SK-MEL-5 (cell line): ENCODE measurements around the gene OPRL1. TPM values are rescaled to one million over a fixed set of nuclear protein-coding genes. Genes with fewer than 3 reads are reported as not detected.
A peak's percentile ranks its signal among the peaks of the same experiment; 100 is the strongest.

Experiments
- DNase-seq: peaks from one replicate; pipeline ENCODE4 v3.0.0-alpha.2; 2016; ENCODE audit warnings: low read depth, low spot score
- in situ Hi-C: cut with HindIII; loops from 2 replicates; pipeline ENCODE4 v1.10.0; 2016; ENCODE audit warnings: low sequenced_read_pairs, high pct_unique_total_duplicates, low pct_unique_long_range_greater_than_20kb
- total RNA-seq: library from RNA; depleted of rRNA; stranded (reverse); fragments of >200 nt; shearing (Covaris generic); gene quantifications from 2 replicates; pipeline ENCODE4 v1.2.3, GENCODE V29; 2014

The OPRL1 gene
- total RNA-seq, 1 experiment from 2014 or later: 2.1 TPM

GRCh38 chr20:64105846-64106434 is 26.1 kb downstream of the OPRL1 start:
- in situ Hi-C loops: no loop called here
- DNase-seq: no peak

DNA sequence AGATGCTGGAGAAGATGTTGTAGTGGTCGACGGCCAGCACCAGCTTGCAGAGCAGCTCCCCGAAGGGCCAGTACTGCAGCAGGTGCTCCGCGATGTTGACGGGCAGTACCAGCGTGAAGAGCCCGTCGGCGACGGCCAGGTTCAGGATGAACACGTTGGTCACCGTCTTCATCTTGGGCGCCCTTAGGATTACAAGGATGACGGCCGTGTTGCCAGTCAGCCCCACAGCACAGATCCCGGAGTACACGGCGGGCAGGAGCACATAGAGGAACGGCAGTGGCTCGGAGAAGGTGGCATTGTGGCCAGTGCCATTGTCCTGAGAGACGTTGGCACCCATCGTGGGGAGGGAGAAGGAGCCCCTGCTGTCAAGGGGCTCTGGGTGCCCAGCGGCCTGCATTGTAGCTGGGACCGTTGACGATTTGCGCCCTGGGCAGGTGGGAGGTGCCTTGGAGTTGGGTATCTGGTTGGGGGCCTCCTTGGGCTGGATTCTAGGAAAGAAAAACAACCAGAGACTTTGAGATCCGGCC is 26.6 kb downstream of the OPRL1 start:
- DNase-seq: no peak
- in situ Hi-C loops: no loop called here

- DNase-seq: no peak
- in situ Hi-C loops: no loop called here
These were observed 27.3 kb downstream of the OPRL1 start, which contains the start of gene NPBWR2 for GRCh38 chr20:64106981-64107735. Gene NPBWR2, minus strand, starts transcription at chr20:64107565. Its CDS starts 734 bp downstream, at chr20:64106831.

DNA sequence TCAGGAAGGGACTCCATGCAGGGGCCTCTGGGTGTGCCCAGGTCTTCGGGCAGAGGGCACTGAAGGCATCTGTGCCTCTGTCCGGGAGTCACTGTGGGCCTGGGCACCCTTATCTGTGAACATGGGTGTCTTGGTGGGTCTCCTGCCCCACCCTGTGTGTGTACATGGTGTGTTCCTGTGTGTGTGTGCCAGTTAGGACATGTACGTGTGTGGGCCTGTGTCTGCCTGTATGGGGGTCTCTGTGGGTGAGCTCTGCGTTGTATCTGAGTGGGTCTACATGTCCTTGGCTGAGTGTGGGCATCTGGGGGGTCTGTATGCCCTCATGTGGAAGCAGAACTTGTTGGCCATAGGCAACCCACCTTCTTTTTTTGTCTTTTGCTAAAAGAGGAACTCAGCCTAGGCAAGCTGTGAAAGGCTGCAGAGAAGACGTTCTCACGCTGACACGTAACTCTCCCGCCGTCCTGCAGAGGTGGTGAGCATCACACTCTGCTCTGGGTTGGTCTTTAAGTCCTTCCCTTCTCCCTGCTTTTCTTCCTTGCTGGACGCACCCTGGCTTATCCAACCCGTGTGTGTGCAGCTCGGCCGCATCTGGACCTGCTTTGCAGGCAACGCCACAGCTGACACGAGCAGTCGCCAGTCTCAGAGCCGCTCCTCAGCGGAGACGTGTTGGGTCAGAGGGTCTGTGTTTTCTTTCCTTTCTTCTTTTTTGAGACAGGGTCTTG is 28.0 kb downstream of the OPRL1 start:
- DNase-seq: no peak
- in situ Hi-C loops: no loop called here

DNA sequence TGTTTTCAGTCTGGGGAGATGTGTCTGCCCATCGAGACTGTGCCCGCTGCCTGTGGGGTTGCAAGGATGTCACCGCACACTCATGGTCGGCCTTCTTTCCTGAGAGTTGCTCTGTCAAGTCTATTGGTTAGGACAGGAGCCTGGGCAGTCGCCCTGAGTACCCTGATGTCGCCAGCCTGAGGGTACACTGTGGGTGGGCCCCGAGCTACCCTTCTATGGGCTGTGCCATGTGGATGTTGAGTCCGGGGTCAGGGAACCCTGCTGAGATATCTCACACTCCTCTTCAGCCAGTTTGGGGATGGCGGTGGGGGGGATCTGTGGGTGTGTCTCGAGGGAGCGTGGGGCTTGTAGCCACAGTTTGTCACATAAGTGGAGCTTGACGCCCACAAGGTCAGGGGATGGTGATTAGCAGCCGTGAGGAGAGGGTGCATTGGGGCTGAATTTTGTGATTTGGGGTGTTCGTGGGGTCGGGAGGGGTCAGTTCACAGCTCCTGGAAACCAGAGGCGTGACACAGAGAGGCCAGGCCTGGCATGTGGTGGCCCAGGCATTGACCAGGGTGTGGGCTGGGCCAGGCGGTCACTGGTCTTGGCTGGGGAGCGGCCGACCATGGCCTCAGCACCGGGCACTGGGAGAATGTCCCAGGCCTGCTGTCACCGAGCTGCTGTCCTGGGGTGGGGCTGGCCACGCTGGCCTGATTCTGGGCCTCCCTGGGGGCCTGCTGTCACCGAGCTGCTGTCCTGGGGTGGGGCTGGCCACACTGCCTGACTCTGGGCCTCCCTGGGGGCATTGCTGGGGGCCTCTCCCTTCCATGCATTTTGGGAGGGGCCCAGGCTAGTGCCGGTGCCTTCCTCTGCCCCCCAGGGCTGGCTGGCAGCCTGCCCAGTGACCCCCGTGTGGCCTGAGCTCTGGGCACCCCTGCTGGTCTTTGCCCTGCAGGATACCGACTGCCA is 29.1 kb downstream of the OPRL1 start:
- no peak for DNase-seq
- in situ Hi-C loops: no loop called here

DNA sequence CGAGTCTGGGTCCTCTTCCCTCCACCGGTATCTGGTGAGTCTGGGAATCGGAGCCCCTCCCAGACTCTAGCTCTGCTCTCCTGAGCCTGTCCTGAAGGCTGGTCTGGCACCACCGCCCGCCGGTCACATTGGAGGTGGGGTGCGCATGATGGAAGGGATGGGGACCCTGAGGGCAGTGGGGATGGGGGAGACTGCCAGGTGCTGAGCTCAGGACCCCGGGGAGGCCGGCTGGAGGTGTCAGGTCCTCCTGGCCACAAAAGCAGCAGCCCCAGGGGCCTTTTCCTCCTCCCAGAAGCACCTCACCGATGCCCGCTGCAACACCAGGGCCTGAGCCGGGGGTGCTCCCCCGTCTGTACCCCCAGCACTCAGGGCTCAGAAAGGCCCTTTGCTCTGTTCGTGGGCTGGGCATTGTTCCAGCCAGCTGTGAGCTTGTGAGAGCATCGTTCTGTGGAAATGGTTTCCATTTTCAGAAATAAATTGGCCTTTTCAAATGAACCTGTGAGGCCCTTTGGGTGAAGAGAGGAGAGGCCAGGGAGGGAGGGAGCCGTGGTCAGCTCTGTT is 30.0 kb downstream of the OPRL1 start:
- no peak for DNase-seq
- in situ Hi-C loops: no loop called here

DNA sequence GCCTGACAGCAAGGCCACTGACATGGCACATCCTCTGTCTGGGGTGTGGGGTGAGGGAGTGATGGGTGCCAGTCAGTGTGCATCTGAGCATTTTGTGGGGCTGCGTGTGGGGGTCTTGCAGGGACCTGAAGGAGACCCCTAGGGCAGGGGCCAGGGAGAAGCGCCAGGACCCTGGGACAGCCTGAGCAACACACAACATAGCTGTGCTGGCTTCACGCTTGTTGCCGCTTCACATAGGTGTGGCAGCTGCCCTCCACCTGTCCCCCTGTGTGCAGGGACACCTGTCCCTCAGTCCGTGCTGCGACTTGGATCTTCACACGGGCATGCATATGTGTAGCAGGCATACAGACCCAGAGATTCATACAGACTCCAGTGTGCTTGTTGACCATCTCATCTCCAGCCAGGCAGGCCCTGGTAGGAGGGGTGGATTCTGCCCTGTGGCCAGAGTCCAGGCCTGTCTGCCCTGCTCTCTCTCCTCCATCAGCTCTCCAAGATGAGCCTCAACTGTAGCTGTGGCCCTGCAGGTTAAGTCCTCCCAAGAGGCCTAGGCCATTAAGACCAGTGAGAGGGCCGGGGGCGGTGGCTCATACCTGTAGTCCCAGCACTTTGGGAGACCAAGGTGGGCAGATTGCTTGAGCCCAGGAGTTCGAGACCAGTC is 30.7 kb downstream of the OPRL1 start:
- in situ Hi-C loops: no loop called here
- no peak for DNase-seq

DNA sequence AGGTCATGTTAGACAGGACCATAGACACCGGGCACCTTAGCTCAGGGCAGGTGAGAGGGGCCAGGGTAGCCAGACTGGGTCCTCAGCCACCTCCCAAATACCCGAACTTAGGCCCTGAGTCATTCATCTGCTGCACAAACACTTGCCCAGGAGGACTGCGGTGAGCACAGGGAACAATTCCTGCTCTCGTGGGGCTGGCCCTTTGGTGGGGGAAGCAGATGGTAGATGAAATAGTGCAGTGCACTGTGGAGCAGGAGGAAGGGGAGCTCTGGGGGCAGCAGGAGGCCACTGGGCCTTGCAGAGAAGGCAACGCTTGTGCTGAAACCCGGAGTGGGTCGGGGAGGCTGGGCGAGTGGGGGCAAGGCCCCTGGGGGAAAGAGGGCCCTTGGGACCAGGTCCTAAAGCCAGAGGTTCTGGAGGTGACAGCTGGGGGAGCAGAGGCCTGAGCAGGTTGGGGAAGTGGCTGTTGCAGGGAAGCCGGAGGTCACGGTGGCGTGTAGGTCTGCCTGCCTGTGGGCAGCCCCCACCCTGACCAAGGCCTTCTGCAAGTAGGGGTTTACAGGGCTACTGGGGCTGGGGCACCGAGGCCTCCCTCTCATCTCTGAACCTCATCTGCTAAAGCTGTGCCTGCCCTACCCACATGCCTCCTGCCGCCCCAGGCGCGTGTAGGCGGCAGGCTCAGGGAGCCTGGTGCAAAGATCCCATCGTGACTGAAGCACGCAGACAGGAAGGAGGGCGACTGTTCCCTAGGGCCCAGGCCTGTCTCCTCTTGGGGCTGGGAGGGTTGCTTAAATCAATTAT is 32.2 kb downstream of the OPRL1 start:
- peak; percentile 32 for DNase-seq
- in situ Hi-C loops: no loop called here

DNA sequence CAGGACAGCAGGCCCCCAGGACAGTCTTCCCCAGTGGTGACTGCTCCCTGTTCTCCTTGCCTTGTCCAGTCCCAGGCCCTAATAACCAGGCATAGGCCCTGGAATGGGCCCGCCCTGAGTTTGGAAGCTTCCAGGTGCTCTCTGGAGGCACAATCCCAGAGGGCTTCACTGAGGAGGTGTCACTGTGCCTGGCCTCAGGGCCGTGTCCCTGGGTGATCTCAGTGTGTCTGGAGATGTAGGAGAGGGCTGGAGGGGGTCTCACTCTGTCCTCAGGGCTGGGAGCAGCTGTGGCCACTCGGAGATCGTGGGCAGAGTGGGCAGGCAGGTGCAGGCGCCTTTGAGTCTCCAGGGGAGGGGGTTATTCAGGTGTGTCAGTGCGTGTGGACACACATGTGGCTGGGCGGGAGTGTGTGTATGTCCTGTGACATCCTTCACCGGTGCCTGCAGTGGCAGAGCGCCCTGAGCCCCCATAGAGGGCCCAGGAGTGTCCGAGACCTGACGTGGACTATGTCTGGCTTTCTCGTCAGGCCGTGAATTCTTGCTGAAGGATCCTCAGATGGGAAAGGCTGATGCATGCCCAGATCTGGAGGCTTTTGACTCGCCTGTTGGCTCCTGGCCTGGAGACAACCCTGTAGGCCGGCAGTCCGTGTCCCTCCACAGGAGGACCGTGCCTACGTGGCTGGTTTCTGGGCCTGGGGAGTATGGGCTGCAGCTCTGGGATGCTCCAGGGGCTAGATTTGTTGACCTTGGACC is 33.0 kb downstream of the OPRL1 start:
- DNase-seq: no peak
- in situ Hi-C loops: no loop called here

DNA sequence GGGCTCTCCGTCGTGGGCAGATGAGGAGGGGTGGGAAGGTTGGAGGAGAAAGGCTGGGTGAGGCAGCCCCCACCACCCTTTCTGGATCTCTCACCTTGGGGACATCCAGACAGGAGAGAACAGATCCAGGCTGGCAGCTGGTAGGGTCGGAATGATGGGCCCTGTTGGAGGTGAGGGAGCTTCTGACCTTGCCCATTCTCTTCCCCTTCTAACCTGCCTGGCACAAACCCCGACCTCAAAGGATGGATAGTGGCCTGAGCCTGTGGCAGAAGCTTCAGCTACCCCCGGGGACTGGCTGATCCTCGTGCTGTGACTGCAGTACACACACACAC is 33.5 kb downstream of the OPRL1 start:
- no peak for DNase-seq

GRCh38 chr20:64113796-64114355 is 34.0 kb downstream of the OPRL1 start:
- in situ Hi-C loops: no loop called here
- DNase-seq: no peak

More for the DNA sequence above, 33.5 kb downstream of the OPRL1 start:
- in situ Hi-C loops: no loop called here

- in situ Hi-C loops: no loop called here
- no peak for DNase-seq
These were observed 34.6 kb downstream of the OPRL1 start for GRCh38 chr20:64114356-64114971.

DNA sequence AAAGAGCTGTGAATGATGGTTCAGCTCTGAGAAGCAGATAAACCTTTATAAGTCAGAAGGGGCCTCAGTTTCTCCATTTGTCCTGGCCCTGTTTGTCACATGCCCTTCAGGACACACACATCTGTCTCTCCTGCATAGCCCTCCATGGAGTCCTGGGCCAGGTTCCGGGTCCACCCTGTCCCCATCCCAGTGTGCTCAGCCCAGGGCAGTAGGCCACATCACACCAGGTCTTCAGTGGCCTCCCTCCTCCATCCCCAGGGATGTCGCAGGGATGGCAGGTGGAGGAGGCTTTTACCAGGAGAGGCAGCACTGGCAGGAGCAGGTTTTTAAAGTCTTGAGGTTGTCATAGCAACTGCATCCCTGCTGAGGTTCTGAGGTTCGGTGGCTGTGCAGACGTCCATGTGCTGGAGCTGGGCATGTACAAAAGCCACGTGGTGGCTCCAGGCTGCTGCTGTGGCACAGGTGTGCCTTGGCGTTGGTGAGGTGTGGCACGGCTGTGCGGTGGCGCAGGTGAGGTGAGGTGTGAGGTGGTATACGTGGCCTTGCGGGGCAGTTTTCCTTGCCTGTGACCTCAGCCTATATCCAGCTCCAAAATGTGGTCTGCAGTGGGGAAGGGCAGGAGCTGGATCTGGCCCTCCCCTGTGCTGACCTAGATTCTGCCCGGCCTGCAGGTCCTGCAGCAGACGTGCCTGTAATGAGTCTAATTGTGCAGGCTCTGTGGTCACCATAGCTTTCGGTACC is 35.5 kb downstream of the OPRL1 start:
- in situ Hi-C loops: no loop called here
- DNase-seq: no peak

DNA sequence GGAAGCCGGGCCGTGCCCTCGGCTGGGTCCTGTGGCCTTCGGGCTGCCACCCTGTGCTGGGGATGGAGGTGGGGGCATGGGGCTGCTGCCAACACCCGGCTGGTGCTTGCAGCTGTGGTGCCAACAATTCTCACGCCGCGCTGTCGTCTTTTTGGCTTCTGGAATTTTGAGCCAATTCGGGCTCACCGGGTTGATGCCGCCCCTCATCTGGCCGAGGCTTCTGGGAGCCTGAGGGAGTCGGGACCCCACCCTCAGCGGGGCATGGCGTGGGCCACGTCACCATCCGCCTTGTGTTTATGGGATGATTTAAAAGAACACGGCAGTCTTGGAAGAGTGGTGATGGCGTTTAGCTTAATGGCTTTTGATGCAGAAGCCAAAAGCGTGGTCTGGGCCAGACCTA is 36.1 kb downstream of the OPRL1 start:
- no peak for DNase-seq
- in situ Hi-C loops: no loop called here
